SK-N-MC (cell line): ENCODE data around the gene KLK10.

Experiments used
- EZH2 ChIP-seq: fragments of 200-600 bp; sonication (generic); IDR thresholded peaks from one replicate; pipeline ENCODE4 v1.6.1; 2017; ENCODE audit warnings: antibody characterized with exemption
- FOXP2 ChIP-seq: optimal IDR thresholded peaks from 2 replicates; pipeline ENCODE3; 2011; ENCODE audit warnings: mild to moderate bottlenecking, moderate library complexity; ENCODE audit not compliant: insufficient read depth; ENCODE audit errors: extremely low read length, control extremely low read depth
- POLR2AphosphoS5 ChIP-seq: IDR thresholded peaks from 2 replicates; pipeline ENCODE4 v1.6.1; 2012; ENCODE audit warnings: mild to moderate bottlenecking, low read depth, low read length, borderline replicate concordance

DNA sequence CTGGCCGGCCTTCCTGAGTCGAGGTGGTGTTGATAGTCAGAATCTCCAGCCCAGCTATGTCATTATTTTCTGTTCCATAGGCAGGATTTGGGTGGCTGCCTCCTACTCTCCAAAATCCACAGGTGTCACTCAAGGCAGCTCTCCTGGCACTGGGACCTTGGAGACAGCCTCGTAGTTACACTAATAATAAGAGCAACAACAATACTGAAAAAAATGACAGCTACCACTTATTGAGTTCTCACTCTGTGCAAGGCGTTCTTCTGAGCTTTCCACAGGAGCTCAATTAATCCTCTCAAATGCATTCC, 27.5 kb upstream of the KLK10 start:
- TF ChIP-seq EZH2 (no peak), FOXP2 (no peak), POLR2AphosphoS5 (no peak)
